Body of pancreas (tissue), 4 donors: ENCODE data around the gene MATN1. TPM values are rescaled to one million over a fixed set of nuclear protein-coding genes. Genes with fewer than 3 reads are reported as not detected.

Source experiments
- ATAC-seq: fragments of 150-250 bp; one replicate; pipeline ENCODE4 v1.9.1; 2016
- DNase-seq, 4 donors: peaks; one replicate each; pipeline ENCODE4 v3.0.0-alpha.2; 2019
- H3K27ac ChIP-seq, 4 donors: fragments of 200-600 bp; sonication (generic); 1 replicate in 3 of 4; 2 replicates in 1 of 4; pipeline versions ENCODE4 v1.5.1 to v1.6.1; 2016 to 2019; ENCODE audit warnings: mild to moderate bottlenecking in 1 of 4, mixed read lengths in 1 of 4, moderate library complexity in 1 of 4
- H3K27me3 ChIP-seq, 2 donors: fragments of 200-600 bp; sonication (generic); one replicate each; pipeline ENCODE4 v1.6.0; 2016; ENCODE audit warnings: mild to moderate bottlenecking in 1 of 2
- H3K36me3 ChIP-seq, 2 donors: fragments of 200-600 bp; sonication (generic); replicated peaks in 1 of 2; 2 replicates each; pipeline ENCODE4 v1.5.1; 2016; ENCODE audit warnings: low read depth in 2 of 2; ENCODE audit not compliant: insufficient read depth in 1 of 2
- H3K4me1 ChIP-seq: fragments of 200-600 bp; sonication (generic); one replicate; pipeline ENCODE4 v1.6.0; 2016
- H3K4me3 ChIP-seq, 2 donors: fragments of 200-600 bp; sonication (generic); 1 replicate in 1 of 2; 2 replicates in 1 of 2; pipeline ENCODE4 v1.5.1; 2016 to 2019
- H3K9me3 ChIP-seq, 3 donors: fragments of 200-600 bp; sonication (generic); 1 replicate in 2 of 3; 2 replicates in 1 of 3; pipeline ENCODE4 v1.5.1; 2016
- CTCF ChIP-seq, 7 experiments: fragments of 450-650 bp in 4 of 7; fragments of 200-600 bp in 3 of 7; sonication (generic) in 3 of 7; IDR thresholded peaks; one replicate each; pipeline ENCODE4 v1.5.1; 2016 to 2019; ENCODE audit warnings: antibody characterized with exemption in 7 of 7
- POLR2A ChIP-seq, 3 donors: fragments of 450-650 bp; IDR thresholded peaks; one replicate each; pipeline ENCODE4 v1.6.1; 2016; ENCODE audit warnings: antibody characterized with exemption in 3 of 3, mild to moderate bottlenecking in 2 of 3
- WGBS, 2 donors: methylation state at CpG; one replicate each; pipeline ENCODE4 v1.1.5; 2017; 5-methylcytosine and 5-hydroxymethylcytosine counted together
- intact Hi-C: fragments of 100-400 bp; cut with DNase I; formaldehyde crosslinking; loops from one replicate; pipeline ENCODE4 v1.15.1; 2023
- total RNA-seq, 2 donors: library from RNA; depleted of rRNA; stranded (reverse); fragments of >200 nt; gene quantifications; one replicate each; pipeline ENCODE4 v1.1.0, GENCODE V29; 2016

Gene MATN1
- total RNA-seq, 2 donors from 2014 or later, result 0.33 TPM; not detected in 1

GRCh38 chr1:30679201-30679975, 44.0 kb downstream of the MATN1 start:
- Histone ChIP-seq H3K9me3 (no peaks in the 10 kb centered on the region), H3K4me1 (peaks cover 33% of the 10 kb centered on the region), H3K4me3 (no peak overlapping the region), H3K27ac (no peak overlapping the region), H3K36me3 (no peaks in the 10 kb centered on the region), H3K27me3 (no peaks in the 10 kb centered on the region)
- WGBS, 2 donors, result 85% methylated on average over 2 of the region's 2 CpGs; no CpG with 5 or more reads in 1 of the 2 donors
- TF ChIP-seq POLR2A (IDR thresholded peaks at IDR 0.05), result no peak
- no peak for TF ChIP-seq CTCF (IDR thresholded peaks at IDR 0.05)
- ATAC-seq (no peak), DNase-seq (no peak)
- intact Hi-C loops, result no loop called here

DNA sequence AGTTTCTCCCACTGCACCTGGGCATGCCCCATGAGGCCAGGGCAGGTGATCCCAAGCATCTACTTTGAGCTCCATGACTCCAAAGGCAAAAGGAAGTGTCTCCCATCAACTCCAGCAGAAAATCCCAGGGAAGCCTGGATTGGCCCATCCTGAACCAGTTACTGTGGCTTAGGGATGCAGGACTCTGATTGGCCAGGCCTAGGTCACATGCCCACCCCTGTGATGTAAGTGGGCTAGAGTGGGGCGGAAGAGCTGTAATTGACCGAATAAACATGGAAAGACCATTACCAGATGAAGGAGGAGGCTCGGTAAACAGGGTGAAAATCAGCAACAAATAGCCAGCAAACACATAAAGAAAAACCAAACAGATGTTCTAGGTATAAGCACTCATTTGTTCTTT, 45.2 kb downstream of the MATN1 start:
- H3K36me3 ChIP-seq, result no peaks in the 10 kb centered on the region
- H3K27me3 ChIP-seq, result no peaks in the 10 kb centered on the region
- TF ChIP-seq POLR2A (IDR thresholded peaks at IDR 0.05) (no peak), CTCF (IDR thresholded peaks at IDR 0.05) (no peak)
- no peak overlapping the region for H3K27ac ChIP-seq
- peaks cover 30% of the 10 kb centered on the region for H3K4me1 ChIP-seq
- no peak overlapping the region for H3K4me3 ChIP-seq
- 79 to 92% methylated on average over 3 of the region's 3 CpGs for WGBS, 2 donors
- DNase-seq (no peak), ATAC-seq (no peak)
- H3K9me3 ChIP-seq, result no peaks in the 10 kb centered on the region
- intact Hi-C loops, result no loop called here

DNA sequence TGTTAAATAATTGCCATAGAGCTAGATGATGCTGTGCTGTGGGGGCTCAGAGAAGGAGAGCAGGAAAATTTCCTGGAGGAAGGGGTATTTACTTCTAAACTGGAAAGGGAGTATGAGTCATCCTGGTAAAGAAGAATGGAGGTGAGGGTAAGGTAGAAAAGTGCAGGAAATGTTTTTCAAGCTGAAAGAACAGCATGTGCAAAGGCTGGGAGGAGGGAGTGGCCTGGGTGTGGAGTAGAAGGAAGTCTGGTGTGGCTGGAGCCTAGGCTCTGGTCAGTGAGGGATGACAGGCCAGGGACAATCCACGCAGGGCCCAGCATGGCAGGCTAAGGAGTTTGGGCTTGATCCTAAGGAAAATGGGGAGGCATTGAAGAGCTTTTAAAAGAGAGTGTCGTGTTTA, 45.9 kb downstream of the MATN1 start:
- no peak overlapping the region for H3K4me3 ChIP-seq
- no peak for TF ChIP-seq CTCF (IDR thresholded peaks at IDR 0.05)
- TF ChIP-seq POLR2A (IDR thresholded peaks at IDR 0.05), result no peak
- H3K27ac ChIP-seq, result no peak overlapping the region
- WGBS, 2 donors, result 90 to 100% methylated on average over 2 of the region's 2 CpGs
- intact Hi-C loops, result no loop called here
- H3K27me3 ChIP-seq, result no peaks in the 10 kb centered on the region
- H3K4me1 ChIP-seq, result peaks cover 24% of the 10 kb centered on the region
- H3K36me3 ChIP-seq, result no peaks in the 10 kb centered on the region
- ATAC-seq (no peak), DNase-seq (no peak)
- no peaks in the 10 kb centered on the region for H3K9me3 ChIP-seq

DNA sequence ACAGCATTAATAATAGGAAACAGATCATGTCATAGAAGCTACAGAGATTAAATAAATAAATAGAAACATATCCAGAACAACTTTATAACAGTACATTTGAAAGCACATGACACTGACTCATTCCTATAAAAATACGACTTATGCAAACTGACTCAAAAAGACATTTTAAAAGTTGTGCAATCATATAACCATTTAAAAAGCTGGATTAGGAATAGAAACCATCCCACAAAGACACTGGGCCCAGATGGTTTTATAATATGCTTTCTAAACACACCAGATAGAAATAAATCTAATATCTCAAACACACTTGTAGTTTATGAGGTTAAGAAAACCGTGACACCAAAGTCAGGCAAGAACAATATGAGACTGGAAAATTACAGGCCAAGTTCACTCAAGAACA, 47.6 kb downstream of the MATN1 start:
- Histone ChIP-seq H3K4me1 (peaks cover 9% of the 10 kb centered on the region), H3K27ac (peak overlapping the region in 1 of 4 donors; percentile 12), H3K27me3 (no peaks in the 10 kb centered on the region), H3K36me3 (no peaks in the 10 kb centered on the region), H3K9me3 (no peaks in the 10 kb centered on the region), H3K4me3 (no peak overlapping the region)
- 69 to 72% methylated on average over 2 of the region's 2 CpGs for WGBS, 2 donors
- intact Hi-C loops, result no loop called here
- peak; percentile 33 for ATAC-seq
- no peak for DNase-seq
- TF ChIP-seq POLR2A (IDR thresholded peaks at IDR 0.05), result no peak
- TF ChIP-seq CTCF (IDR thresholded peaks at IDR 0.05), result no peak

DNA sequence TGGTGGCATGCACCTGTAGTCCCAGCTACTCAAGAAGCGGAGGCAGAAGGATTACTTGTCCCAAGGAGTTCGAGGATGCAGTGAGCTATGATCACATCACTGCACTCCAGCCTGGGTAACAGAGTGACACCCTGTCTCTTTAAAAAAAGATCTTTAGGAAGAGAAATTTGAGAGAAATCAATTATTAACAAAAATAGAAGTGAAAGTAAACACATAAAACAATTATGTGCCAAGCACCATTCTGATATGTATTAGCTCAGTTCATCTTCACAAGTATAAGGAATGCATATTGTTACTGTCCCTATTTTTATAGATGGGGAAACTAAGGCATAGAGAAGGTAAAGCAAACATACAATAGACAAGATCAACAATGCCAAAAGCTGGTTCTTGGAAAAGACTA, 48.1 kb downstream of the MATN1 start:
- intact Hi-C loops, result no loop called here
- peak; percentile 45 for ATAC-seq
- WGBS, 2 donors, result 82 to 93% methylated on average over 2 of the region's 2 CpGs
- Histone ChIP-seq H3K36me3 (no peaks in the 10 kb centered on the region), H3K27me3 (no peaks in the 10 kb centered on the region), H3K4me1 (peaks cover 9% of the 10 kb centered on the region), H3K9me3 (no peaks in the 10 kb centered on the region), H3K4me3 (no peak overlapping the region), H3K27ac (peak overlapping the region in 1 of 4 donors; percentile 12)
- TF ChIP-seq CTCF (IDR thresholded peaks at IDR 0.05), result no peak
- TF ChIP-seq POLR2A (IDR thresholded peaks at IDR 0.05), result no peak
- no peak for DNase-seq
